Esophagus mucosa (tissue), 1 donor: ENCODE results near the gene SLC6A11. TPM values are rescaled to one million over a fixed set of nuclear protein-coding genes. Genes with fewer than 3 reads are reported as not detected.

Source experiments
- ATAC-seq: fragments of 200-7000 bp; cut with Tn5 transposase; one replicate; pipeline ENCODE4 v1.9.1; 2020
- total RNA-seq: library from RNA; stranded (reverse); gene quantifications from one replicate; pipeline ENCODE4 v1.2.4, GENCODE V29; 2023
- donor health status: DM: yes; HTN: yes; CAD: no.

SLC6A11 gene
- 7.8 TPM for total RNA-seq

DNA sequence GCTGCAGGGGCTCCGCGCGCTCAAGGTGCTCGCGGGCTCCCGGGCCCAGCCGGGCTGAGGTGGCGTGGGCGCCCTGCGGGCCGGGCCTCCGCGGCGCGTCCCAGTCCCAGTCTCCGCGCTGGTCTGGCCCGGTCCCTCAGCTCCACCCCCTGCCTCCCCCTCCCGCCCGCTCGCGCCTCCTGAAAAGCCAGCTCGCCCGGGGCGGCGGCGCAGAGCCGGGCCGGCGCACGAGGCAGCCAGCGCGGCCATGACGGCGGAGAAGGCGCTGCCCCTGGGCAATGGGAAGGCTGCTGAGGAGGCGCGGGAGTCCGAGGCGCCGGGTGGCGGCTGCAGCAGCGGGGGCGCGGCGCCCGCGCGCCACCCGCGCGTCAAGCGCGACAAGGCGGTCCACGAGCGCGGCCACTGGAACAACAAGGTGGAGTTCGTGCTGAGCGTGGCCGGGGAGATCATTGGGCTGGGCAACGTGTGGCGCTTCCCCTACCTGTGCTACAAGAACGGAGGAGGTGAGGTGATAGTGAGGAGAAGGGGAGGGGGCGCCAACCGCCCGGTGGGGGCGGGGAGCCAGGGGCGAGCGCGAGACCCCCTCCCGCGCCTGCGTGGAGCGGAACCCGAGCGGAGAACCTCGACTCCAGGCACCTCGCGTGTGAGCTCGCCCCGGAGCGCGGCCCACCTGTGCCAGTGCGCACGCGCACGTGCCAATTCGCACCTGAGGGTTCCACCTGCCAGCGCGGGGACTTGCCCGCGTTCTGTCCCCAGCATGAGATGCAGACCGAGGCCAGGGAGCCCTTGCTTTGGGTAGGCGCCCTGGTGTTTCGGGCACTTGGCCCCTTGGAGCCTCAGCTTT is at the start of gene SLC6A11:
Gene SLC6A11, plus strand, starts transcription at position 210 of the 844 bp plus-strand sequence. Its CDS starts 38 bp downstream, at position 248.
- peak; percentile 88 for ATAC-seq

DNA sequence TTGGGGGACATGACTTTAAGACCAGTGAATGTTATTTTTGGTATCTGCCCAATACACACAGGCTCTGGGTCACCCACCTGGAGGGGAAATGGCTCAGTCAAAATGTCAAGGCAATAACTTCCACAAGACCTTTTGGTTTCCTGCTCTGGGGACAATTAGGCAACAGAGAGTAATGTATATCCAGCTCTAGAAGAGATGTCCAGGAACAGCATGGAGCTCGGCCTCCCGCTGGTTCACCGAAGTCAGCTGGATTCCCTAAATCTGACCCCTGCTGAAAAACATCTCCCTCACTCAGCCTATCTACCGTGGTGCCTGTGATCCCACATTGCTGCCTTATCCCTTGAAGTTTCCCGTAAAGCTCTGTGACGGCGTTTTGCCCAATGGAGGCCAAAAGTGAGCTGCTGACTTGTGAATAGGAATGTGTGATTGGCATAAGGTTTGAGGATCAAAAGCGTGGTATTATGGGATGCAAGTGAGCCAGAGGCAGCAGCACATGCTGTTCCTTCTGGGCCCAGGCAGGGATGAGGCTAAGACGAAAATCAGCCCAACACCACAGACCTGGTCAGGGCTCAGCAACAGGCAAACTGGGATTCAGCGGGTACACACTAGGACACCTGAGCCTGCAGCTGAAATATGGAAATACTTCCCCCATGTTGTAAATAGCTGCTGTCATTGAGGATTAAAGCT is 47.2 kb upstream of the SLC6A11 start:
- no peak for ATAC-seq

DNA sequence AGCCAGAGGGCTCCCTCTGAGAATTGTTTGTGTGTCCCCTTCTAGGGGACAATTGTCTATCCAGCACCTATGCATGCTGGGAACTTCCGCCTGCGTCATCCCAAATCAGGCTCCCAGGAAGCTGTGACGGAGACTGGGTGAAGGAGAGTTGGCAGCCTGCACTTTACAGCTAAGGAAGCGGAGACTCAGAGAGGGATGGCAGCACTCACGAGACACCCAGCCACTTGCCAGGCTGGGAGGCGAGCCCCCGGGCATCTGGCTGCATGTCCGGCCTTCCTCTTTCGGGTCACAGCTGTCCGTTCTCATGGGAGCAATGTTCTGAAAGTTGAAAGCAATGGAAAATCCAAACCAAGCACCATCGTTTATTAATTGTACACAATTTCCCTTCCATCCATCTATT is 45.5 kb upstream of the SLC6A11 start:
- no peak for ATAC-seq

DNA sequence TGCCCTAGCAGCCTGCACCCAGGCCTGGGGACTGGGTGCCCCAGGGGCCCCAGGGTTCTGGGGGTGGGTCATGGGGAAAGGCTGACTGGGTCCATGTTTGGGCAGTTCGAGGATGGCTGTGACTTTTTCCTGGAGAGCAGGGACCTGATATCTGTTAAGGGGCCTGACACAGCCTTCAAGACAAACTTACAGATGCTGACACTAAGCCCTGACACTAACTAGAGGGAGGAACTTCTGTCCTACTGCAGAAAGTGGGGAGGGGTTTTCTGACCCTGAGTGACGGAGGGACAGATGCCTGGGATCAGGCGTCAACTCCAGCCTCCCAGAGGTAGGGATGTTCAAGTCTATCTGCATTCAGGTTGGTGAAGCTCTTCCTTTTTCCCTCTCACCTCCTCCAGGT is 45.0 kb upstream of the SLC6A11 start:
- ATAC-seq: no peak

DNA sequence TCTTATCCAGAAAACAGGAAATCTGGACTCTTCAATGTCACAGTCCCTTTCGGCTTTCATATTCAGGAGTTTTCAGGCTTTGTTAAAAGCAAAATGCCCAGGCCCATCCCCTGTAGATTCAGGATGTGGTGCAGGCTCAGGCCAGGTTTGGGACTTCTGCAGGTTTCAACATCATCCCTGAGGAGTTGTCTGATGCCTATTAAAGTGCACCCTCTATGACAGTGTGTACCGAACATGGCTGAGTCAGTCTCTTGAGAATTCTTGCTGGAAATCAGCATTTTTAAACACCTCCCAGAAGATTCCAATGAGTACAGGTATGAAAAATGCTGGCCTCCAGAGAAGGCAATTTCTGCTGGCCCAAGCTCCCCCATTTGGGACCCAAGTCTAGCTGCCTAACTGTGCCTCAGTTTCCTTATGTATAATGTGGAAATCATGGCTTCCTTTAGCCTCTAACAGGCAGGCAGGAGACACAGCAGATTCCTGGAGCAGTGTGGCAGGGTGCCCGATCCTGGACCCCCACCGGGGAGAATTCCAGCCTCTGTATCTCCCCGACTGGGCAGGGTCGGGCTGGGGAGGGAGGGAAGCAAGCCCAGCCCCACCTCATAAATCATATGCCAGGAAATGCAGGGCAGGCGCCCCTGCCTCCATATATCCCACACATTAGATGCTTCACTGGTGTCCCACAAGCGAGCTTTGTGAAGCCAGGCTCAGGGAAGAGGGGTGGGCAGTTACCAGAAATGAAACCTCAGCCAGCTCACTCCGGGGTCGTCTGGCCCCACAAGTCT is 44.4 kb upstream of the SLC6A11 start:
- peak; percentile 34 for ATAC-seq

DNA sequence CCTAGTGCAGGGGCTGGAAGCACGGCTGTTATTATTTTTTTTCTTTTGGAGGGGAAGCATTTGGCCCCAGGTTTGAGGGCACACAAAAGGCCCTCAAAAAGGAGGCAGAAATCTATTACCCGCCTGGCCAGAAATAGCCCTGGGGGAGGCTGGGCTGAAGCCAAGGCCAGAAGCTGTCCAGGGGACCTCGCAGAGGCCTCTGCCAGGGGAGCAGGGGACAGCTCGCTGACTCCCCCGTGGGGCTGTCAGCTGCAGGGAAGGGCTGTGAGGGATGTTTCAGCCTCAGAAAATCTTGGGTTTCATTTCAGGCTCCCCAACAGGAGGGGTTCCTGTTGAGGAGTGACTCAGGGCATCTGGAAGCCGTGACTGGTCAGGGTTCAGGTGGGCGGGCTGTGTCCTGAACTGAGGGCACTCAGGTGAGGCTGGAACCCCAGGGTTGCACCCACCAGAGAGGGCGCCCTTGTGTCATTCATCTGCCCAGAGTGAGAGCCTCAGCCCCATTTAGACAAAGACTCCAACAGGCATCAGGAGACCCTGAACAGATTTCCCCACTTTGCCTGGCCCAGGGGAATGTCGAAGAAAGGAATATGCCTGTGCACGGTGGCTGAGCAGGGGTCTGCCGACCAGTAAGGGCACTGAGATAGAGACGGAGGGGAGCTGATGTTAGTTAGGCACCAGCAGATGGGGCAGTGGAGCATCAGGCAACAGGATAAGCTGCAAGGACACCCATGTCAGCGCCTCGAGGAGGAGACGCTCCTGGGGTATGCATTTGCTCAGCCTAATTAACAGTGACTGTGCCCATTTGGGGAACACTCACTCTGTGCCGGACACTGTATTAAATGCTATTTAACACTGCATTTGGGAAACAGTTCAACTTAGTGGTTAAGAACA is 43.5 kb upstream of the SLC6A11 start:
- peak; percentile 70 for ATAC-seq

DNA sequence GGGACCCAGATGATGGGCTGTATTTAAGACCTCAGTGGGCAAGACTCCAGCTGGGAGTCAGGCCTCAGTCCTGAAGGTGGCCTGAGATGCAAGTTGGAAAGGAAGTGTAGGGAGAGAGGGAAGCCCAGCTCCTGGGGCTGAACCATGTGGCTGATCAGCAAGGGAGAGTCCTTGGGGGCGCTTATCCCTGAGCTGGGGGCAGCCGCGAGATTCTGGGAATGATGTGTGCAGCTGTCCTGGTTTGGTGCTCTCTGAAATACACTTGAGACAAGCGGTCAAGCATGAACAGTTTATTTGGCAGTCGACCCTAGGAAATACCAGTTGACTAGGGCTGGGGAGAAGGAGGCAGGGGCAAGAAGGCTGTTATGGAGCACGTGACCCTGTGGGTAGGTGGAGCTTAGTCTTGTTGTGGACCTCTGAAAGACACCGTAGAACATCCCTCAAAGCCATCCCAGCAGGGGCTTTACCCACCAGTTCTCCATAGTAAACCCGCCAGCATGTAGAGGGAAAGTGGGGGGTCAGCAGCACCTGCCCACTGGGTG is 41.8 kb upstream of the SLC6A11 start:
- ATAC-seq: no peak

DNA sequence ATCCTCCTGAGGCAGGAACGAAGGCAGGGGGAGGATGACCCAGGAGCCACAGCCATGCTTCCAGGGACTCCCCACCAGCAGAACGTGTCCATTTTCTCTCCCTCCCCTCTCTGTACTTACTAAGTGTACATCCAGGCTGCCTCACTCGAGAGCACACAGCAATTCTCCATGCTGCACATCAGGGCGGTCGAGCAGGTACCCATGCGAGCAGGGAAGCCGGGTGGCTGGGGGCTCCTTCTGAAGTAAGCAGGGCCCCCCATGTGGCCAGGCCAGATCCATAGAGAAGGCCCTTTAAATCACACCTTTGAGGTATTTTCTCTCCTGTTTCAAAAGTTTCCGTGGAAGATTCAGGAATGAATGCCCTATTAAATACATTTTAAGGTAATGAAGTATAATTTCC is 41.2 kb upstream of the SLC6A11 start:
- ATAC-seq: no peak

DNA sequence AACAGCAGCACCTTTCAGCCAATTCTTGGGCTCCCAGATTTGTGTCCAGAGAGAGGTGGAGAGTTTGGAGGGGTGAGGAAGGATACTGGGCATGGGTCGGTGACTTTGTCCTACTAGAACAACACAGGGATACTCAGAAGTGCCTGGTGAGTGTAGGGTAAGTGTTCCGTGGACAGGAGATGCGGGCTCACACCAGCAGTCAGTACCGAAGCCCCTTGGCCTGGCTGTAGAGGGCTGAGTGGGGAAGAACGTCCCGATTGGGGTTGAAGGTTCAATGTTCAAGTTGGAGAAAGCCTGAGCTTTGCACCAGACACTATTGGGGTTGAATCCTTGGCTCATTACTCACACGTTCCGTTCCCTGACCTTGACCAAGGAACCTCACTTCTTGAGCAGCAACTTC is 40.8 kb upstream of the SLC6A11 start:
- no peak for ATAC-seq

DNA sequence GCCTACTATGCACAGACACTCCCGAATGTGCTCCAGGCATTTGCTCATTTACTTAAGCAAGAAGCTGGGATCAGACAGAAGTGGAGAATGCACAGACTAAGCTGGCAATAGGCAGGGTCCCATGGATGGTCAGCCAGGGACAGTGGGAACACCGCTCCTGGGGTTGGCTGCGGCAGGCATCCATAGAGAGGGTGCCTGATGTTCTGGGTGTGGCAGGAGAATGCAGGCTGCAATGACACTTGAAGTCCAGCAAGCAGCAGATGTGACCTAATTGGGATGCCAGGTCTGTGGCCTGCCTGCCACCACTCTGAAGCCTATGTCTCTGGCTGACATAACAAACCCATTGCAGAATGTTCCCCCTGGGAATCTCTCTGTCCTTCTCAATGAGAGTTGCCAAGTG is 40.2 kb upstream of the SLC6A11 start:
- ATAC-seq: no peak

DNA sequence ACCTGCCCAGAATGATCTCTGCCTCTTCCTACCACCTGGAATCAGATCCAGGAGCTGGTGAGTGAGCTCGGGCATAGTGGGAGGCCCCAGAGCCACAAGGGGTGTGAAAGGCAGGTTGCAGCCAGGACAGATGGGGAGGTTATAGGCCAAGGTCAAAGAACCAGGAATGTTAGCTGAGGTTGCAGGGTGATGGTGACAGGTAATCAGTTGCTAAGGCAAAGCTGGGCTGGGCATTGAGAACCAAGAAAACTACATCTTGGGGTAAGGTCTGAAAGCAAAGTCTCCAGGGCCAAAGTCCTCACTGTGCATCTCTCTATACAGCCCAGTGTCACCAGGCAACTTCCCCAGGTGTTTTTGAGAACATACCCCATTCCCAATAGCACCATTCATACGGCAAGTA is 38.4 kb upstream of the SLC6A11 start:
- no peak for ATAC-seq

DNA sequence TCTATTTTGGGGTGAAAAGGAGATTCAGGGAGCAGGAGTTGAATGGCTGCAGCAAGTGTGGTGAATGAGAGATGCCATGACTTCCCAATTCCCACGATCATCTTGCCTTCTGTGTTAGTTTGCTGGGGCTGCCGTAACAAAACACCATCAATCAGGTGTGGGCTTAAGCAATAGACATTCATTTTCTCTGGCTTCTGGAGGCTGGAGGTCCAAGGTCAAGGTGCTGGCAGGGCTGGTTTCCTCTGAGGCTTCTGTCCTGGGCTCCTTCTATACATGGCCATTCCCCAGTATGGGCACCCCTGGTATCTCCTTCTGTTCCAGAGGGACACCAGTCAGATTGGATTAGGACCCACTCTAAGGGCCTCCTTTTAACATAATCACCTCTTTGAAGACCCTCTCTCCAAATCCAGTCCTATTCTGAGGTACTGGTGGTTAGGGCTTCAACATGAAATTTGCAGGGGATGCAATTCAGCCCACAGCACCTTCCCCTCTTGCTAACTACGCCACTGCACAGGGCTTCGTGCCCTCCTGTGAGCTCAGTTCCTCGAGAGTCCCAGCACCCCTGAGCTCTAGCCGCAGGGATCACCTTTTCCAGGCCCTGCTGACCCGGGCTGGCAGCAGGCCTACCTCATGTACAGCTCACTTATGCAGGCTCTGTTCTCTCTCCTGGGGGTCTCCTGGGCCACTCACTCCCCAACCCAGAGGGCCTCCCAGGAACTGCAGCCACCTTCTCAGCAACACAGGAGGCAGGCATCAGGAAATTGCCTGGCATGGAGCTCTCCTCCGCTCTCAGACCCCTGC is 37.3 kb upstream of the SLC6A11 start:
- ATAC-seq: no peak

DNA sequence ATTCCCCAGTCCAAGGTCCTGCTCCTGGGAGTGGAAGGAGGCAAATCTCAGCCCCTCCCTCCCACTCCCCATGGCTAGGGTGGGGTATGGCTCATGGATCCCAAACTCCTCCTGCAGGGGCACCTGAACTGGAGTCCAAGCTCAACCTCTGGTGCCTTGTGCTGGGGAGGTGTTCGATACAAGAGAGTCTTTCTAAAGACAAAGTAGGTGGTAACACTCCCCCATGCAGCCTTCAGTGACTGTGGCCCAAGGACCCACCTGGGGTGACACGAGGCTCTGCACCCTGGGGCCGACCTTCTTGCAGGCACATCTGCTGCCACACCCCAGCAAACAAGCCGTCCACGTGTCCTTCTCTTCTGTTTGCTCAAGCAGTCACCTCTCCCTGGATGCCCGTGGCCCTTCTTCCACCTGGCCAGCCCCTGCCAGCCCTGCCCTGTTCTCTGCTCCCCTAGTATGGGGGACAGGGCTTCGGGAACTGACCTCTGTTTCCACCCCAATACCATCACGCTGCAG is 36.7 kb upstream of the SLC6A11 start:
- no peak for ATAC-seq

DNA sequence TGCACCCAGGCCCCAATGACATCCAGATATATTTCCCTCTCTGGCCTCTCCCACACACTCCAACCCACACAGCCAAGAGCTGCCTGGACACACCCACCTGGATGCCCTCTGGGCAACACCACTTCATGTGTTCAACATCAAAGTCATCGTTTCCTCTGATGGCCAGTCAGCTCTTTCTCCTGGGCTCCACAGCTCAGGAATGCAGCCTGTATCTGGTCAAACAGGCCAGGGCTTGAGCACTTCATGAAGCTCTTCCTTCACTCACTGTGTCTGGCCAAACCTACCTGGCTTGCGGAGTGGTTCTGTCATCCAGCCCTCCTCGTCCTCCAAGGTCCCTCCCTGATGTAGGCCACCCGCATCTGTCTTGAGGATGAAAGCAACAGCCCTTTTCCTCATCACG is 35.8 kb upstream of the SLC6A11 start:
- ATAC-seq: peak; percentile 70

DNA sequence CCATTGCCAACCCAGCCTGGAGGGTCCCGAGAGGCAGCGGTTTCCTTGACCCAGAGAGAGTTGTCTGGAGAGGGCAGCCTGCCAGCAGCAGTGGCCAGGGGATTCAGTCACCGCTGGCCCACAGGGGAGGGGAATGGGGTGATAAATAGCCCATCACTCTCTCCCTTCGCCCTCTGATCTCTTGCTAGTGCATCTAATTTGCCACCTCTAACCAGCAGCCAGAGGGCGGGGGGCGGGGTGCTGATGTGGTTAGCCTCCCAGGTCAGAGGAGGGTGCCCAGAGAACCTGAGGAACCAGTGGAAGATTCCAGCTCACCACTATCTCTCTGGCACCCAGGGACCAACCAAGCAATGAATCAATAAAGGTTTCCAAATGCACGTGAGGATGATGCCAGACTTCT is 35.1 kb upstream of the SLC6A11 start:
- no peak for ATAC-seq

DNA sequence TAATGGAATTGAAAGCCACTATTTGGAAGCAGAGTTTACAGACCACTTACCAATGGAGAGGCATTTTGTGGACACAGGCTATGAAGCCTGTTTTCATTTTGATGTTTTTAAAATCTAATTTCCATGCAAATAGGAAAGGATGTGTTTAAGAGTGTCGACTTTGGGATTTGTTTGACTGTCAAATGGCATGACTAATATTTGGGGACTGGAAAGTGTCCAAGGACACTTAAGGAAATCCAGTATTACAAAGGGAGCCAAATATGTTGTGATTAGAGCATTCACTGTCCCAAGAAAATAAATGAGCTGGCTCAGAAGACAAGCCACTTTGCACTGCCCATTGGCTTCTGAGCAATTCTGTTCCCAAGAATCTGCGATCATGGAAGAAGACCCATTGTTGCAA is 34.0 kb upstream of the SLC6A11 start:
- ATAC-seq: no peak

DNA sequence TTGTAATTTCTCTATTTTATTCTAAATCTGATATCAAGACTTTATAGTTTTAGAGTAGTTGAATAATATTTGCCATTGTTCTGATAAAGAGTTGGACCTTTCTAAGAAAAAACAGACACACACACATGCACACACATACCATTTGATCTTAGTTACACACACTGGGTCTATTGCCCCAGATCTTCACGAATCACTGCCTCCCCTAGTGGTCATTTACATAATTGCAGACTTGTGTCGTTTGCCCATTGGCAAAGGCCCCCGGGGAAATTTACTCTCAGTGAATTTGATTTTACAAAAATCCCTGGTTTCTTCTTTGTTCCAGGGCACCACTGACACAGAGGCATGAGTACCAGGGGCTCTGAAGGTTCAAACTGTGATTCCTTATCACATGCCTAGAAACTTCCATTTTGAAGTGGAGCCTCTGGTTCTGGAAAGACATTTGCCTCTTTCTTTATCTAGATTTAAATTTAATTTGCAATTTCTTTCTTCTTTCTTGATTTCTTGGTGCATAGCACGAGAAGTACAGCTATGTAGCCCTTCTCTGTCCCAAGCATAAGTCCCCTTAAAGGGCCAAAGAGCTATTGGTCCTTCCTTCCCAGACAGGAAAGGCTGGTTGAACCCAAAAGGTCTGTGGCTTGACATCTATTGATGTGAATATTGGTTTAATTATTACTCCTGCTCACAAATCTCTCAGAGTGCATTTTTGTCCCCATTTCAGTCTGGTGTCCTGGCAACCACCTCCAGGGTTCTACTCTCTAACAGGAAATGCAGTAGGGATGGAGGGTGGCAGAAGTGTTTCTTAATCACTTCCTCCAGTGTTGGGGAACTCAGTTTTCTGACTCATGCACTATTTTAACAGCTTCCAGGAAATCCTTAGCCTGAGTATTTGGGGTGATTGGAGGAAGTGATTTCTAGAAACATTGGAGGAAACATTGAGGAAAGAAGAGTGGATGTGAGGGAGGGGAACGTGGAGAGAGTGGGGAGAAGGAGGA is 32.4 kb upstream of the SLC6A11 start:
- ATAC-seq: no peak

DNA sequence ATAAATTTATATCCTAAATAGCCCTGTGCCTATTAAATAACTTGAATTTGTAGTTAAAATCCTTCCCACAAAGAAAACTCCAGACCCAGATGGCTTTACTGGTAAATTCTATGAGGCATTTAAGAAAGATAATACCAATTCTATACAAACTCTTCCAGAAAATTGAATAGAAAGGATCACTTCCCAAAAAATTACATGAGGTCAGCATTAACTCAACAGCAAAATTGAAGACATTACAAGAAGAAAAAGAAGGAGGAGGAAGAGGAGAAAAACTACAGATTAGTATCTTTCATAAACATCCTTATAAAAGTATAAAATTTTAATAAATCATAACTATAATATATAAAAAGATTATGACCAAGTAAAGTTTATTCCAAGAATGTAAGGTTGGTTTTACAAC is 29.4 kb upstream of the SLC6A11 start:
- no peak for ATAC-seq

DNA sequence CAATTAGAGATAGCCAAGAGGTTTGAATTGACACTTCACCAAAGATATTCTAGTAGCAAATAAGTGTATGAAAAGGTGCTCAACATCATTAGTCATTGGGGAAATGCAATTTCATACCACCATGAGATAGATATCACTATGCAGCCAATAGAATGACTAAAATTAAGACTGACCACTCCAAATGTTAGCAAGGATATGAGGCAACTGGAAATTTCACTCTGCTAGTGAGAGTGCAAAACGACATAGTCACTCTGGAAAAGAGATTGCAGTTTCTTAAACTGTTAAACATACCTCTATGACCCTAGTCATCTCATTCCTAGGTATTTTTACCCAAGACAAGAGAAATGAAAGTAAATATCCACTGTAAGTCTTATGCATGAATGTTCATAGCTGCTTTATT is 27.6 kb upstream of the SLC6A11 start:
- no peak for ATAC-seq

DNA sequence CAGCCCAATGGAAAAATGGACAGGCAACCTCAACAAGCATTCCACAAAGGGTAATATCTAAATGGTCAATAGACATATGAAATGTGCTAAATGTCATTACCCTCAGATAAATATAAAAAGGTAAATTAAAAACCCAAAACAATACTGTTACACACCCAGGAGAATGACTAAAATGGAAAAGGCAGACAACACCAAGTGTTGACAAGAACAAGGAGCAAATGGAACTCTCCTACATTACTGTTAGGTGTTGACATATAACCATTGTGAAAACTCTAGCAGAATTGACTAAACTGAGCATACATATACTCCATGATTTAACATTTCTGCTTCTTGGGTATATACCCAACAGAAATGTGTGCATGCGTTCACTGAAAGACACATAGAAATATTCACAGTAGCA is 25.3 kb upstream of the SLC6A11 start:
- no peak for ATAC-seq
